ENCODE results near the gene HELZ.

DNA sequence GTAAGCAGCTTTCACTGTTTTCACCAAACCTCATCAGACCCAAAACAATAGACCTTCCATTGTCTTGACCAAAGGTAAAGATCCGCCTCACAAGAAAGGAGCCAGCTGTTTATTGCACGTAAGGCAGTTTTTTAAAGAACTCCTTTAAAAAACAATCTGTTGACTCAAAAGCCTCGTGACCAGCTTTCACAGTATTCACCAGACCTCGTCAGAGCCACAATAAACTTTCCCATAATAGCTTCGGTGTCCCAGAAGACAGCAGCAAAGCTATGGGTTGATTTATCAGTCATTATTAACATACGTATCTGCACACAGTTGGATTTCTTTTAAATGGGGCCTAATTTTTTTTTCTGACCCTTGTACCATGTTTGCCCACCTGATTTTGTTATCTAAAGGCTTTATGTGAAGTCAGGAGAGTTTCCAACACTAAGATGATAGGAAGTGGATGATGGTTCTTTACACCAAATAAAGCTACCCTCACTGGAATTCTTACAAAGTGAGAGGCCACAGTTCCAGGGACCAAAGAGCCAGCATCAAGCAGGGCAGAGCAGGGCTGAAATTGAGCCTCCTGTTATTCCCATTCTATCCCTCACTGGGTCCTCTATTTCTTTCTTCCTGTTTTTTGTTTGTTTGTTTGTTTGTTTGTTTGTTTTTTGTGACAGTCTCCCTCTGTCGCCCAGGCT lies 17.6 kb upstream of the HELZ start:
- TF ChIP-seq, protein P1, sequence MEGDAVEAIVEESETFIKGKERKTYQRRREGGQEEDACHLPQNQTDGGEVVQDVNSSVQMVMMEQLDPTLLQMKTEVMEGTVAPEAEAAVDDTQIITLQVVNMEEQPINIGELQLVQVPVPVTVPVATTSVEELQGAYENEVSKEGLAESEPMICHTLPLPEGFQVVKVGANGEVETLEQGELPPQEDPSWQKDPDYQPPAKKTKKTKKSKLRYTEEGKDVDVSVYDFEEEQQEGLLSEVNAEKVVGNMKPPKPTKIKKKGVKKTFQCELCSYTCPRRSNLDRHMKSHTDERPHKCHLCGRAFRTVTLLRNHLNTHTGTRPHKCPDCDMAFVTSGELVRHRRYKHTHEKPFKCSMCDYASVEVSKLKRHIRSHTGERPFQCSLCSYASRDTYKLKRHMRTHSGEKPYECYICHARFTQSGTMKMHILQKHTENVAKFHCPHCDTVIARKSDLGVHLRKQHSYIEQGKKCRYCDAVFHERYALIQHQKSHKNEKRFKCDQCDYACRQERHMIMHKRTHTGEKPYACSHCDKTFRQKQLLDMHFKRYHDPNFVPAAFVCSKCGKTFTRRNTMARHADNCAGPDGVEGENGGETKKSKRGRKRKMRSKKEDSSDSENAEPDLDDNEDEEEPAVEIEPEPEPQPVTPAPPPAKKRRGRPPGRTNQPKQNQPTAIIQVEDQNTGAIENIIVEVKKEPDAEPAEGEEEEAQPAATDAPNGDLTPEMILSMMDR (IDR thresholded peaks at IDR 0.05; ENCODE audit: low read length), result no peak
- TF ChIP-seq EZH2 (IDR thresholded peaks at IDR 0.05; ENCODE audit: borderline replicate concordance, low read length), result no peak

Data from OCI-LY1 (cell line).